ENCODE measurements around the gene CATSPERD.

GRCh38 chr19:5694167-5694955, 26.1 kb upstream of the CATSPERD start:
- TF ChIP-seq POLR2A (IDR thresholded peaks at IDR 0.05; ENCODE audit: low read depth, low read length): no peak
- TF ChIP-seq TAF1 (IDR thresholded peaks at IDR 0.05; ENCODE audit: borderline replicate concordance, low read depth, low read length): no peak
- TF ChIP-seq POLR2AphosphoS5 (IDR thresholded peaks at IDR 0.05; ENCODE audit: low read depth, low read length): peak; percentile 66

All from GM12892 (cell line).